ENCODE data around the gene CEP104. TPM values are rescaled to one million over a fixed set of nuclear protein-coding genes. Genes with fewer than 3 reads are reported as not detected.

CEP104 gene
- total RNA-seq, 4 donors from 2014 or later, result 27.9 to 76.0 (median 33.9) TPM

DNA sequence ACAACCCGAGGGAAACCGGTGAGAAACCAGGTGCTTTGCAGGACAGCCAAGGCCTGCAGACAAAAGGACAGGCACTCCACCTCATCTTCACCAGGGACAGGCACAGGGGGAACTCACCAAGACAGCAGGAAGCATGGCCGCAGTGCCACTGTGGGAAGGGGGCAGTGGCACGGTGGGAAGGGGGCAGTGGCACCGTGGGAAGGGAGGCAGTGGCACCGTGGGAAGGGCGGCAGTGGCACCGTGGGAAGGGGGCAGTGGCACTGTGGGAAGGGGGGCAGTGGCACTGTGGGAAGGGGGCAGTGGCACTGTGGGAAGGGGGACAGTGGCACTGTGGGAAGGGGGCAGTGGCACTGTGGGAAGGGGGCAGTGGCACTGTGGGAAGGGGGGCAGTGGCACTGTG, 32.4 kb downstream of the CEP104 start:
- TF ChIP-seq, protein P1, sequence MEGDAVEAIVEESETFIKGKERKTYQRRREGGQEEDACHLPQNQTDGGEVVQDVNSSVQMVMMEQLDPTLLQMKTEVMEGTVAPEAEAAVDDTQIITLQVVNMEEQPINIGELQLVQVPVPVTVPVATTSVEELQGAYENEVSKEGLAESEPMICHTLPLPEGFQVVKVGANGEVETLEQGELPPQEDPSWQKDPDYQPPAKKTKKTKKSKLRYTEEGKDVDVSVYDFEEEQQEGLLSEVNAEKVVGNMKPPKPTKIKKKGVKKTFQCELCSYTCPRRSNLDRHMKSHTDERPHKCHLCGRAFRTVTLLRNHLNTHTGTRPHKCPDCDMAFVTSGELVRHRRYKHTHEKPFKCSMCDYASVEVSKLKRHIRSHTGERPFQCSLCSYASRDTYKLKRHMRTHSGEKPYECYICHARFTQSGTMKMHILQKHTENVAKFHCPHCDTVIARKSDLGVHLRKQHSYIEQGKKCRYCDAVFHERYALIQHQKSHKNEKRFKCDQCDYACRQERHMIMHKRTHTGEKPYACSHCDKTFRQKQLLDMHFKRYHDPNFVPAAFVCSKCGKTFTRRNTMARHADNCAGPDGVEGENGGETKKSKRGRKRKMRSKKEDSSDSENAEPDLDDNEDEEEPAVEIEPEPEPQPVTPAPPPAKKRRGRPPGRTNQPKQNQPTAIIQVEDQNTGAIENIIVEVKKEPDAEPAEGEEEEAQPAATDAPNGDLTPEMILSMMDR (IDR thresholded peaks at IDR 0.05; ENCODE audit: low read depth), result no peak

DNA sequence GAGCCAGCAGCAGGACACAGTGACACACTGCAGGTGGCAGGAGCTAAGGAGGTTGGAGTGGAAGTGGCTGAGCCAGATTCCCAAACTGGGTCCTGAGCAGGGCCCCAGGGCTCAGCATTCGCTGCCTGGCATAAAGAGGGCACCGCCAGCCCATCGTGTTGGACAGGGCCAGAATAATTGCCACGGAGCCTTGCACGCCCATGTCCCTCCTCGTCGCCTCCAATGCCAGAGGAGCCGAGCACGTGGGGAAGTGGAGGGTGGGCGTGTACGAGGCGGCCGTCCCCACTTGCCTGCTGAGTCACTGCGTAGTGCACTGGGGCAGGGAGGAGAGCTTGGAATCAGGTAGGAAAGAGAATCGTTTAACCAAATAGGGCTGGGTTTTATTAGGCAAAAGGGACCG, 34.6 kb downstream of the CEP104 start:
- TF ChIP-seq, protein P1 (IDR thresholded peaks at IDR 0.05; ENCODE audit: low read depth), result no peak

DNA sequence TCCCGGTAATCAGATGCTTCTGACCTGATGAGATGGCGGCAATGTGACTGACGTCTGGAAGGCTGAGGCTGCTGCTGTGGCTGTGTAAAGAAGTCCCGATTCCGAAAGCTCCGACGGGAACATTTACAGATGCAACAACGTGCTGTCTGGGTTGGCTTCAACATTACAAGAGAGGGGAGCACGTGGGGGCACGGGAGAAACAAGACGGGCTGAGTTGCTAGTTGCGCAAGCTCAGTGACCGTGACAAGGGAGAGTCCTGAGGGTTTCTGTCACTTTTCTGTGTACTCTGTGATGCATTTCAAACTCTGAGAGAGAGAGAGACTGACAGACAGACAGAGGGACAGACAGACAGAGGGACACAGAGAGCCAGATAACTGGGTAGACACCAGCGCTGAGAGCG, 35.1 kb downstream of the CEP104 start:
- TF ChIP-seq, protein P1 (IDR thresholded peaks at IDR 0.05; ENCODE audit: low read depth), result no peak

DNA sequence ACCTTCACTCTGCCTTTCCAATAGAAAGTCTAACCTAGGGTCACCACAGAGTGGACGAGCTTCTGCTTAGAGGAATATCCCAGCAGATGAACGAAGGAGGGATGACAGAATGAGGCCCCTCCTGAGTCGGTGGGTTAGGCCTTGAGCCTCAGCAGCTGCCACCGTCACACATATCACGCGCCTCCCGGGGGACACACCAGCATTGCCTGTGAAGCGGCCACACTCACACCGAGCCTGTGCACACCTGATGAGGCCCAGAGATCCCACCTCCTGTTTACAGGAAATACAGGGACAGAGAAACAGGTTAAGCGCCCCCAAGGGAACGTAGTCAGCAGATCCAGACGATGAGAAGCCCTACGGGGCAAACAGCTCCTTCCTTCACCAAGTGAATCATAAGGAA, 35.6 kb downstream of the CEP104 start:
- TF ChIP-seq, protein P1 (IDR thresholded peaks at IDR 0.05; ENCODE audit: low read depth), result no peak

GRCh38 chr1:3821004-3821403, 36.0 kb downstream of the CEP104 start:
- TF ChIP-seq, protein P1 (IDR thresholded peaks at IDR 0.05; ENCODE audit: low read depth), result no peak

GRCh38 chr1:3820316-3820715, 36.7 kb downstream of the CEP104 start:
- TF ChIP-seq, protein P1 (IDR thresholded peaks at IDR 0.05; ENCODE audit: low read depth), result no peak

GRCh38 chr1:3819771-3820200, 37.2 kb downstream of the CEP104 start:
- TF ChIP-seq, protein P1 (IDR thresholded peaks at IDR 0.05; ENCODE audit: low read depth), result no peak

All from subcutaneous adipose tissue (tissue), 4 donors.